HG03196 (cell line): ENCODE measurements around the gene PRKAG1.
"Not testable (repeated sequence)": the region's sequence is repeated elsewhere in the genome, so short reads cannot be mapped to it uniquely, and the experiment has no call there.

Experiments used
- ATAC-seq: cut with Tn5 transposase; IDR thresholded peaks from one replicate; pipeline ENCODE4 v1.9.1; 2021; ENCODE audit not compliant: unreplicated experiment

The PRKAG1 gene

DNA sequence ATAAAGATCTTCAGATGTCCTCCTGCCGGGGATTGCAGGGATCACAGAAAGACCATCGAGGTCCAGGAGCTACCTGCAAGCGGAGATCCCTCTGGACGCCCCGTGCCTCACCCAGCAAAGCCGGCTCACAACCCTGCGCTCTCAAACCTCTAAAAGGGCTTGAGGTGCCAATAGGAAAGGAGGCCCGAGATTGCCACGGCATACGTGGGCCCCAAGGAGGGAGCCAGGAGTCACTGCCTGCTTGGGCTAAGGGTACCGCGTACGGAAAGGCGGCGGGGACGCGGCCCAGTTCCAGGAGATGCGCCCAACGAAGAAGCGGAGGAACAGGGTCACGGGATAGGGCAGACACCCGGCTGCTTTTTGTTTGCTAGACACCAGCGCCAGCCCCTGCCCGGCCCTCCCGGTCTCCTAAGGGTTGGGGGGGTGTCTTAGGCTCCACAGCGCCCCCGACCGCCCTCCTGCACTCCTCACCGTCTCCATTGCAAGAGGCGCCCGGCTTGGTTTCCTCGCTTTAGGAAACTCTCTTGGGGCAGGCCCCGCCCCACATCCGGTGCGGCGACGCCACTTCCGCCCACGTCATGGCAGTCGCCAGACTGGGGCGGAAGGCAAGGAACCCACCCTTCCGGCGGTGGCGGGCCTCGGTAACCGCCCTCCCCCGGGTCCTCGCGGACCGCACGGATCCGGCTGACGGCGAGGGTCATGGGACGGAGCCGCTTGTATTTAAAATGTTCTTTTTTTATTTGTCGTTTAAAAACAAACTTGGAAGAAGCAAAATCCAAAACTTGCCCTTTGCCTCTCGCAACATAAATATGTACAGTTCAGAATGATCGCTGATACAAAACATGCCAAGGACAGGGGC, at the start of gene PRKAG1:
Gene PRKAG1 (minus strand): TSS at position 516 of the 859 bp plus-strand sequence. CDS start 36 bp downstream, at position 480.
- ATAC-seq, result peak; percentile 90

DNA sequence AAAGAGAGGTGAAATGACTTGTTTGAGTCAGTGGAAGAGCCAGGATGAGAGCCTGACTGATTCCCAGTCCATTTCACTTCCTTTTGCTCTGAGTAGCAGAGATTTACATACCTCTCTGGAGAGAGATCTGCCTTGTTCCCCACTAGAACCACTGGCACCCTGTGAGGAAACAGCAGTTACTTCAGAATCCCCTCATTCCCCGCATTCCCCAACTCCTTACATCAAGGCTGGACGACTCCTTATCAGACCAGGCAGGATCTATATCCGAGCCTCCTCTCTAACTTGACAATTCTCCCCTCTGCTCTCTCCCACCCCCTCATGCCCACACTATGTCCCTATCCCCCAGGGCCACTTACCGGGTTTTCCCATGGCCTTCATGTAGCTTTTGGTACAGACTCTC, 47.5 kb upstream of the PRKAG1 start:
- ATAC-seq, result no peak

DNA sequence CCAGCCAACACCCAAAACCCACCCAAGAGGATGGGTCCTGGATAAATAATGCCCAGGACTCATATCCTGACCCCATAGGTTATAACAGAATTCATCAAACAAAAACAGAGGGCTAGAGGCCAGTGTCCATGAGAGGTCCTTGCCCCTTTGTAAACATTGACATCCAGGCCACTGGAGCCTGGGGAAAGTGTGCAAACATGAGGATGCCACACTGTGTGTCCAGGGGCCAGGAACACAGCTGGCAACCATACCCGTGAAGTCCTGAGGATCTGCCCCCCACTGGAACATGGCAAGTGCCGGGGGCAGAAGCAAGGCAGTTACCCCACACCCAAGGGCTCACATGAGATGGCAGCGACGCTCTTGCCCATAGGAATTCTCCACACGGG, 46.2 kb upstream of the PRKAG1 start:
- no peak for ATAC-seq

DNA sequence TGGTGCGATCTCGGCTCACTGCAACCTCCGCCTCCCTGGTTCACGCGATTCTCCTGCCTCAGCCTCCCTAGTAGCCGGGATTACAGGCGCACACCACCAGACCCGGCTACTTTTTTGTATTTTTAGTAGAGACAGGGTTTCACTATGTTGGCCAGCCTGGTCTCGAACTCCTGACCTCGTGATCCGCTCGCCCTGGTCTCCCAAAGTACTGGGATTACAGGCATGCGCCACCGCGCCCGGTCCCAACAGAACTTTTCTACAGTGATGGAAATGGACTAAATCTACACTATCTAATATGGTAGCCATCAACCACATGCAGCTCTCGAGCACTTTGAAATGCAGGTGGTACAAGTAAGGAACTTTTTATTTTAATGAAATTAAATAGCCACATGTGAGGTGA, 43.3 kb upstream of the PRKAG1 start:
- ATAC-seq, result not testable (repeated sequence)

DNA sequence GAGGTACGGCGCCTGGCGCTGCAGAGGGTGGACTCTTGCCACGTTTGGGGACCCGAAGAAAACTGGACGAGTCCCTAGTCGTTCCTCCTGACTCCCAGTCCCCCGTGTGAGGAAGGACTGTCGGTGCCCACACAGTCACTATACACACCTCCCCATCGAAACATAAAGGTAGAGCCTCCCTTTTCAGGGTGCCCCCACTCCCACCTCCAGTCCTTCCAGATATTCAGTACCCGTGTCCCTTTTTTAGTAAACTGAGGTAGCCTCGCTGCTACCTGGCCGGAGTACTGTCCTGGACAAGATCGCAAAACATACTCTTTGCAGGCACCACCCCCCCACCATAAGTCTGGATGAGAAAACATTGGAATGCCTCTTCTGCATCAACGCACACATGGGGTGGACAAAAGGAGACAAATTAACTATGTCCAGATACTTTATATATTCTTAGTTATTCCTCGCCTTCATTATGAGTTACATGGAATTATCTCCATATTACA, 42.6 kb upstream of the PRKAG1 start:
- no peak for ATAC-seq

DNA sequence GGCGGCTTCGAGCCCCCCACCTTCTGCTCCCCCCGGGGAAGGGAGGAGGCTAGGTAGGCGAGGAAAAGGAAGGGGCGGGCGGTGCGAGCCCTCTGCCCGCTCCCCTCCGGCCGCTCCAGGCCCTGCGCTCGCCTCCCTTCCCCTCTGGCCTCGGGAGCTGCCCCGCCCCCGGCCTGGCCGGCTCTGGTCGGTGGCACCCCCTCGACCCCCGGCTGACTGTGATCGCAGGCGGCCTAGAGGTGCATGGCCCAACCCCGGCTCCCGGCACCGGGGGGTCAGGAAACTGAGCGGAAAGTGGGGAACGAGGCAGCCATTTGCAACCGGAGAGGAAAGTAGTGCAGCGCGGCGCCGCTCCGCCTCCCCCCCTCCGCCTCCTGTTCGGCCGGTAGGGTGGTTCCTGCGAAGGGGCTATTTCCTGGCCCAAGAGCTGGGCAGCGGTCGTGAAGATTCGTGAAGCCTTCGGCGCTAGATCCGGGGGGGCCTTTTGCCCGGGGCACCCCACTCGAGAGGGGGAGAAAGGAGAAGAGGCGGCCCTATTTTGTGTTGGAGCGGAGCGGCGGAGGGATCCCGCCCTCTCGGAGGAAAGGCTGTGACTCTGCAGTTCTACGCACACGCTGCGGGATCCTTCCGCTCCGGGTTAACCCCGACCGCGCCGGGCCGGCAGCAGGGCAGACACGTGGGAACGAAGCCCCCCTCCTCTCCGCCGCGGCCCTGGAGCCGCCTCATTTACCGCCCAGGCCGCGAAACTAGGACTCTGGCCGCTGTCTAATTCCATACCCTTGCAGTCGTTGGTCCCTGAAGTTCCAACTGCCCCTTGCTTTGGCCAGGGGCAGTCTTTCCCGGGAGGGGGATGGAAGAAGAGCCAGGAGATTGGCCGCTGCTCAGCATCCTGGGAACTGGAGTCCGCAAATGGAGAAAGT, 41.9 kb upstream of the PRKAG1 start, which contains the start of gene KMT2D:
Gene KMT2D (minus strand): TSS at position 558 of the 920 bp plus-strand sequence. CDS start 5,470 bp downstream, outside the sequence.
- peak; percentile 44 for ATAC-seq

DNA sequence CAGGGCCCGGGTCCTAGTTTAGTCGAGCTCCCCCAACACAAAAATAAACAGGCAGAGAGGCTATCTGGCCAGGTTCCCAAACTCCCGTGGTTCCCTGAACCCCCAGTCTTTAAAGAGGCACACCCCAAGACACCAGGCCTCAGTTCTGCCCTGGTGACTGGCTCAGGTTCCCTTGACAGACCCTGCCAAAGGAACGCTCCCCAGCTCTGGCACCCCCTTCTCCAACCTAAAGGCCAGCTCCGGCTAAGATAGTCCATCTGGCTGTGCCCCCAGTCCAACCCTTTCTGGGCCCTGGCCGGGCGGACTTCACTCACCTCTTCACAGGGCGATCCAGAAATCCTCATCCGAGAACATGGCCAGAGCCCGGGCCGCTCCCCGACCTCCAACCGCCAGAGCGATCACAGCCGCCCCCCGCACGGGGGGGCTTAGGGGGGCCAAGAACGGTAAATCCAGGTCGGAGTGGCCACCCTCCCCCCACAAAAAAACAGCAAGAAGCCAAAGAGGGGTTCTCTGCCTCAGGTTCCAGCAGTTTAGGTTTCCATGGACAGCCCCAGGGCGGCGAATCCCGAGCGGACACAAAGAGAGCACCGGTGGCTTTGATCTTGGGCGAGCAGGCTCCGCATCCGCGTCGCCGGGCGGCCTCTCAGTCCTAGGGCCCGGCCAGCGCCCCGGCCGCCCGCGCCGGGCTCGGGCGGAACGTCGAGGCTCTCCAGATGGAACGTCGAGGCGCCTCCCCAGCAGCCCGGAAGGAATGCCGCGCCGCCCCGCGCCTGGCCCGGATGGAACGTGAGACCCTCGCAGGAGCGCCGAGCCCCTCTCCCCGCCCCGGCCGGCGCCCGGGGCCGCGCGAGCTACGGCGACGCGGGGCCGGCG, 41.0 kb upstream of the PRKAG1 start:
- peak; percentile 10 for ATAC-seq

DNA sequence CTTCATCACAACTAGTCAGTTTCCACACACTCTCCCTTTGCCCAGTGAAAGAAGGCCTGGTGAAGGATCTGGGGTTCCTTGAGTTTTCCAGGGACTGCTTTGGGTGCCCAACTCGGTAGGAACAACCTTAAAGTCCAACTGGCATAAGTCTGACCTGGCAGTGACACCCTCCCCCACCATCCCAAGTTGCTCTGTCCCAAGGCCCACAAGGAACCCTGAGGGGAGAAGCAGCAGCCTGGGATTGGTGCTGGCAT, 40.4 kb upstream of the PRKAG1 start:
- no peak for ATAC-seq

DNA sequence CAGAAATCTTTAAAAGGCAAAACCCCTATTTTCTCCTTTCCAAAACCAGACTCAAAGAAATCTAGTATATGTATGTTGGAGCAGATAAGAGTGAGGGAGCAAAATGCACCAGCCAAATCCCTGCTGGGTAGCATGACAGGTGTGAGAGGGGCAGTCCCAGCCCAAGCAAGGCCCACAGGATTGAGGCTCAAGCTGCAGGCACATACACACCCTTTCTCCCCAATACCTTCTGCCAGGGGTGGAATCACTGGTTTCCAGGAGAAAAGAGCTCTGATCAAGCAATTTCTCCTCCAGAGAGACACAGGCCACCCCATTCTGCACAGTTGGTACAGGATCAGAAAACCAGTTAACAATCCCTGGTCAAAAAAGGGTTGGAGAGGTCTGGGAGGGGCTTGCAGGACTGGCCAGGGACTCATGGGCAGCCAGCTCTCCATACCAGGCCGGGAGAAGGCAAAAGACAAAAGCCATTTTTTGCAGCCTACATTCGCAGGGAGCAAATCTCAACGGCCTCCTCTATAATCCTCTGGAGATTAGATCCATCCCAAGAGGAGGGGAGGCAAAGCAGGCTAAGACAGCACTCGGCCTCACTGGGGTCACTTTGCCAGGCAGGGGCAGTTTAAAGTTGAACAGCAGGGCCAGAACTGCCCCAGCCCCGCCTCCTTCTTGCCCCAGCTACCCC, 39.9 kb upstream of the PRKAG1 start:
- ATAC-seq, result no peak

DNA sequence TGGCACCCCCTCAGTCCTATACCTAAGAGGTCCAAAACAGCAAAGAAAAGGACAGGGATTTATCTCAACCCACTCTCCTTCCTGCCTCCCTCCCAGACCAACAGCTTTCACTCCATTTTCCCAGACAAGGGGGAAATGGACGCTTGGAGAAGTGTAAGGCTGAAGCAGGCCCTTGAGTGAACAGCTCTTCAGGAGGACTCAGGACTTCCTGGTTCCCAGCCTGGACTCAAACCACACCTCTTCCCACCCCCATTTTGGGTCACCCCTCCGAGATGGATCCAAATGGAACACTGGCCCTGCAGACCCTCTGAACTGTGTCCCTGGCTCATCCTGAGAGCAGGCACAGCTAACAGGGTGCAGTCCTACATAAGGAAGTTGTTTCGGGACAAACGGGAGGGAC, 39.3 kb upstream of the PRKAG1 start:
- no peak for ATAC-seq

DNA sequence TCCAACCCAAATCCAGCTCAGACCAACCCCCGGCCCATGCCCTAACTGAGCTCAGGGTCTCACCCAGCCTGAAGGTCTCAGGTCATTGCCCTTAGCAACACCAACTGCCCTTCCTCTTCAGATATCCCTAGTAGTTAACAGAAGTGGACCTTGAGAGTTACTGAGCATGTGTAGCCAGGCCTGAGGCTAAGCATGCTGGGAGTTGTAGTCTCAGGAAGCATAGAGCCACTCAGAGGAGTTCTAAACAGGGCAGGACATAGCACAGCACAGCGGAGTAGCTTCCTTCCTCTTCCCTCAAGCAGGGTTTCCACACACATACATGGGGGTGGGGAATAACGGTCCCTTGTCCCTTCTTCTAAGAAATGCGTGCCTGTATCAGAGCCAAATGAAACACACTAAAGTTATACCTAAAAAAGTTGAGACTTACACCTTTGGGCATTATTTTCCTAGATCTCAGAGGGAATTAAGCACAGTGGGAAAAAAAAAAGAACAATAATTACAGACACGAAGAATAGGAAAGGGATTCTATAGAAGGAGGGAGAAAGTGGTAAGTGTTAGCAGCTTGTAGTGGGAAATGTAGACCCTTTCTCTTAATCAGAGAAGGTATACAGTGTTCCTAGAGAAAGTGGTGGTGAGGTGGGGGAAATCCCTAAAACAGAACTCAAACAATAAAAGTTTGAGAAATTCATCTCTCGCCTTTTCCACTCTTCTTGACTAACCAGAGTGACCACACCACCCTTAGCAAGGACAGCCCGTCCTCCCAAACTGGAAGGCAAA, 37.6 kb upstream of the PRKAG1 start:
- peak; percentile 50 for ATAC-seq

DNA sequence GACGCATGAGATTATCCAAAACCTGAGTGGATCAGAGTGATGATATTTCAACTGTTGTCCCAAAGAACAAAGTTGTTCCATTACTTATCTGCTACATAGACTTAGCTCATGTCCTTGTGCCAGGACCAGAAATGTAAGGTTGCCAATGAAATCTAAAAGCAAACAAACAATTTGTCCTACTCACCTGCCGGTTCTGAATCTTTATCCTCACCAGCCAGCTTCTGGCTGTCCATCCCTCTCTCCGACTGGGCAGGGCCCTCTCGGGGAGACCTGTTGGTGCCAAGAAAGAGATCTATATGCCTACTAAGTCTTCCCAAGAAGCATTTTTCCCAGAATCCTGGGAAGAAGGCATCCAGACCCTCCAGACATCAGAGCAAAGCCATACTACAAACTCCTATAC, 36.5 kb upstream of the PRKAG1 start:
- ATAC-seq, result no peak

DNA sequence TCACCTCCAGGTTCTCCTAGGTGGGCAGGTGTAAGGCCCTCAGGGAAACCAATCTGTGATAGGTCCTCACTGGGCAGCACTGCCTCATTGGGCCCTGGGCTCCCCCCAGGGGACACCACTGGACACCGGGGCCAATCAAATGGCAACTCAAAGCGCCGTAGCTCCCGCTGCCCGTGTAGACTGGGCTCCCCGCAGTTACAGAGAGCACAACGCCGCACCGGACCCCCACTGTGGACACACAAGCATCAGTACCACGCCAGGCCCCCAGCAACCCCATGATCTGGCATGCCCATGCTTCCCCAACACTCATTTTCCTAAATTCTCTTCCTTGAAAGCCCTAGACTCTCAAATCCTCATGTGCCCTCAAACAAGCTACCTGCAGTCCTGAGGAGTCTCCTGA, 35.9 kb upstream of the PRKAG1 start:
- no peak for ATAC-seq

DNA sequence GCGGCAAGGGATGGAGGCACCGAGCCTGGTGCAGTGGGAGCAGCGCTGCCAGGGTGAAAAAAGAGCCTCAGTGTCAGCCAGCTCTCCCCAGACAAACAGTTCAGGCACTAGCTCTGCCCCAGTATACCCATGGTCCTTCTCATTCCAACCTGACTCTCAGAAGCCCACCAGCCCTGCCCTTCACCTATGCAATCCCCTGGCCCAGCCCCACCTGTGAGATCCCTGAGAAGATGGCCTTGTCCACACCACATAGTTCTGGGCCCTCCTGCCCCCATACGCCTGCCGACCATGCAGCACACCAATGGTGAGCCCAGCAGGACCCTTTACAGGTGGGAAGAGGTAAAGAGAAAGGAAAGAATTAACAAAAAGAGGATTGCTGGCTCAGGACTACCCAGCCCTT, 35.5 kb upstream of the PRKAG1 start:
- ATAC-seq, result no peak

DNA sequence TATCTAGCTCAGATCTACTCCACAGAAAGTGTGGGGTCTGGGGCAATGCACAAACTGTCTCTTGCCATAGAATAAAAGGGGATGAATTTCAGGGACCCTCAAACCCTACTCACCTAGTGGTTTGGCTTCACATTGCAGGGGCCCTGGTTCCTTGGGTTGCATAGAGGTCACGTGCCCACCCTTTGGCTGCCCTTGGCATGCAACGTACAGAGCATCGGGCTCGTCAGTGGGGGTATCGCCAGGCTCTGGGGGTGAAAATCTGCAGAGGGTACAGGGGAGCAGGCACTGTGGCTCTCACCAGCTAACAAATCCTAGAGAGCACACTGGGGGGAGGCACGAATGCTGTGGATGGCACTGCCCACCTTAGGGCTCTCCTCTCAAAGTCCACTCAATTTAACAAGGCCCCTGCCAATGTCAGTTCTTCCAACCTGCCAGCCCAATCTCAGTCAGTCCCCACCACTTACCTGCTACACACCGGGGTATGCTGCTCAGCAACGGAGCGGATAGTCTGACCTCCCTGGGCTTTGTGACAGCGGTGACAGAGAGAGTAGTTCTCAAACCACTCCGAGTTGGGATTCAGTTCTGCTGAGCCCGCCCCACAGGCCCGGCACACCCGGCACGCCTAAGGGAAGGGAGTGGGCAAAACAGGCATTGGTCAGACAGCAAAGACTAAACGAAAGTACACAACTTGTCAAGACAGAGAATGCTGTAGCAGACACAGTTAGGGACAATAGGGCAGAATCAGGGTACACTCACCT, 34.1 kb upstream of the PRKAG1 start:
- no peak for ATAC-seq

DNA sequence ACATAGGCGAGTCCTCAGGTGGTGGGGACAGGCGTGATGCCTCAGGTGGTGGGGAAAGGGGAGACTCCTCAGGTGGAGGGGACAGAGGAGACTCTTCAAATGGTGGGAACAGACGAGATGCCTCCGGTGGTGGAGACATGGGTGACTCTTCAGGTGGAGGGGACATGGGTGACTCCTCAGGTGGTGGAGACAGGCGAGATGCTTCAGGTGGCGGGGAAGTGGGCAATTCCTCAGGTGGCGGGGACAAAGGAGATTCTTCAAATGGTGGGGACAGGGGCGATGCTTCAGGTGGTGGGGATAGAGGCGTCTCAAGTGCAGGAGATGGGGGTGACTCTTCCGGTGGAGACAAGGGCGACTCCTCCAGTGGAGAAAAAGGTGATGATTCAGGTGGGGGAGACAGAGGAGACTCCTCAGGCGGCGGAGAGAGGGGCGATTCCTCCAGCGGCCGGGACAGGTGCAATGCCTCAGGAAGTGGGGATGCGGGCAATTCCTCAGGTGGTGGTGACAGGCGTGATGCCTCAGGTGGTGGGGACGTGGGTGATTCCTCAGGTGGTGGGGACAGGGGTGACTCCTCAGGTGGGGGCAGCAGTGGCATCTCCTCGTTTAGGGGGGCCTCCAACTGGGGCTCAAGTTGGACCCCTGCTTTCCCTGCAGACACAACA, 33.3 kb upstream of the PRKAG1 start:
- no peak for ATAC-seq

DNA sequence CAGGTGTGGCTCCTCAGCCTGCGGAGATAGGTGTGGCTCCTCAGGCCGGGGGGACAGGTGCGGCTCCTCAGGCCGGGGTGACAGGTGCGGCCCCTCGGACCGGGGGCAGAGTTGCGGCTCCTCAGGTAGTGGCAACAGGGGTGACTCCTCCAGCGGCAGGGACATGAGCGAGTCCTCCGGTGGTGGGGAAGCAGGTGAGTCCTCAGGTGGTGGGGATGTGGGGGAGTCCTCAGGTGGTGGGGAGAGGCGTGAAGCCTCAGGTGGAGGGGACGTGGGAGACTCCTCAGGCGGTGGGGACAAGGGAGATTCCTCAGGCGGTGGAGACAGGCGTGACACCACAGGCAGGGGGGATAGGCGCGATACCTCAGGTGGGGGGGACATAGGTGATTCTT, 32.8 kb upstream of the PRKAG1 start:
- no peak for ATAC-seq
